ENCODE measurements around the gene NEMP1.
"Not testable (repeated sequence)": the region's sequence is repeated elsewhere in the genome, so short reads cannot be mapped to it uniquely, and the experiment has no call there.

NEMP1 gene

GRCh38 chr12:57085999-57086492 lies 7.5 kb upstream of the NEMP1 start:
- ATAC-seq, result no peak
- no peak for TF ChIP-seq PPARA (CRISPR knock-in tag; IDR thresholded peaks at IDR 0.05; ENCODE audit: borderline replicate concordance)

- no peak for ATAC-seq
- TF ChIP-seq GLIS3 (CRISPR knock-in tag; IDR thresholded peaks at IDR 0.05), result no peak
- TF ChIP-seq ZC3H10 (CRISPR knock-in tag; IDR thresholded peaks at IDR 0.05), result no peak
- no peak for TF ChIP-seq CSDC2 (CRISPR knock-in tag; IDR thresholded peaks at IDR 0.05)
- TF ChIP-seq PPARA (CRISPR knock-in tag; IDR thresholded peaks at IDR 0.05; ENCODE audit: borderline replicate concordance), result no peak
- TF ChIP-seq OSR1 (CRISPR knock-in tag; IDR thresholded peaks at IDR 0.05), result no peak
- no peak for TF ChIP-seq ZNF8 (CRISPR knock-in tag; IDR thresholded peaks at IDR 0.05)
- no peak for TF ChIP-seq CSRNP3 (CRISPR knock-in tag; IDR thresholded peaks at IDR 0.05)
- no peak for TF ChIP-seq TCF4 (CRISPR knock-in tag; IDR thresholded peaks at IDR 0.05; ENCODE audit: borderline replicate concordance)
- TF ChIP-seq SNAI2 (CRISPR knock-in tag; IDR thresholded peaks at IDR 0.05), result no peak
- TF ChIP-seq ARNTL (CRISPR knock-in tag; IDR thresholded peaks at IDR 0.05; ENCODE audit: borderline replicate concordance, low read depth), result no peak
- no peak for TF ChIP-seq PATZ1 (CRISPR knock-in tag; IDR thresholded peaks at IDR 0.05; ENCODE audit: borderline replicate concordance)
- TF ChIP-seq POU6F1 (CRISPR knock-in tag; IDR thresholded peaks at IDR 0.05; ENCODE audit: borderline replicate concordance, low read depth), result no peak
- no peak for TF ChIP-seq TSHZ2 (CRISPR knock-in tag; IDR thresholded peaks at IDR 0.05)
- no peak for TF ChIP-seq RARB (CRISPR knock-in tag; IDR thresholded peaks at IDR 0.05)
- TF ChIP-seq ESRRG (CRISPR knock-in tag; IDR thresholded peaks at IDR 0.05), result no peak
- TF ChIP-seq TOX (CRISPR knock-in tag; IDR thresholded peaks at IDR 0.05; ENCODE audit: borderline replicate concordance), result no peak
Measured at GRCh38 chr12:57080855-57081254, 2.3 kb upstream of the NEMP1 start.

- no peak for TF ChIP-seq CREB5 (CRISPR knock-in tag; IDR thresholded peaks at IDR 0.05; ENCODE audit: low read depth)
- no peak for TF ChIP-seq ZNF8 (CRISPR knock-in tag; IDR thresholded peaks at IDR 0.05)
- ATAC-seq, result no peak
Measured at GRCh38 chr12:57079821-57080220, 1.2 kb upstream of the NEMP1 start.

- ATAC-seq, result not testable (repeated sequence)
Measured at GRCh38 chr12:57073566-57074450, 4.8 kb downstream of the NEMP1 start.

Measured in SK-N-SH treated with all-trans-retinoic acid at 6 μM for 48 hours (cell line).